Fibroblast of the aortic adventitia (primary cell): ENCODE results near the gene KCNJ9. TPM values are rescaled to one million over a fixed set of nuclear protein-coding genes. Genes with fewer than 3 reads are reported as not detected.

ENCODE experiments used
- DNase-seq: peaks from one replicate; pipeline ENCODE4 v3.0.0-alpha.2; 2010; ENCODE audit warnings: low read depth
- H3K4me3 ChIP-seq: 2 replicates; pipeline ENCODE4 v1.5.1; 2011; ENCODE audit warnings: low read depth, mild to moderate bottlenecking, control low read depth, low read length, moderate library complexity
- CTCF ChIP-seq: IDR thresholded peaks from 2 replicates; pipeline ENCODE4 v1.5.1; 2011; ENCODE audit warnings: mild to moderate bottlenecking, low read length, control low read depth, inconsistent platforms; ENCODE audit not compliant: insufficient read depth
- total RNA-seq: library from RNA; depleted of rRNA; stranded (reverse); fragments of >200 nt; gene quantifications from 2 replicates; pipeline ENCODE4 v1.2.3, GENCODE V29; 2012; ENCODE audit warnings: low replicate concordance

Gene KCNJ9
- total RNA-seq, 1 donor: not detected

- DNase-seq: no peak
- no peak for TF ChIP-seq CTCF
- H3K4me3 ChIP-seq: no peak overlapping the region
Observed at GRCh38 chr1:160056648-160057169, 24.6 kb upstream of the KCNJ9 start.

- no peak for DNase-seq
- no peak overlapping the region for H3K4me3 ChIP-seq
- no peak for TF ChIP-seq CTCF
Observed at GRCh38 chr1:160058087-160058486, 23.3 kb upstream of the KCNJ9 start.

- no peak overlapping the region for H3K4me3 ChIP-seq
- no peak for DNase-seq
- TF ChIP-seq CTCF: no peak
Observed at GRCh38 chr1:160061369-160062229, 19.7 kb upstream of the KCNJ9 start.

- no peak overlapping the region for H3K4me3 ChIP-seq
- no peak for DNase-seq
- TF ChIP-seq CTCF: no peak
Observed at GRCh38 chr1:160062230-160062532, 19.2 kb upstream of the KCNJ9 start.

GRCh38 chr1:160063176-160063575 lies 18.2 kb upstream of the KCNJ9 start:
- no peak for DNase-seq
- no peak overlapping the region for H3K4me3 ChIP-seq
- no peak for TF ChIP-seq CTCF

- H3K4me3 ChIP-seq: no peak overlapping the region
- DNase-seq: no peak
- no peak for TF ChIP-seq CTCF
Observed at GRCh38 chr1:160064164-160064563, 17.2 kb upstream of the KCNJ9 start.

GRCh38 chr1:160064746-160065145 lies 16.6 kb upstream of the KCNJ9 start:
- H3K4me3 ChIP-seq: no peak overlapping the region
- no peak for TF ChIP-seq CTCF
- no peak for DNase-seq
